CD4-positive, alpha-beta T cell treated with Interleukin-4 for 4 hours (primary cell): Measurements from ENCODE around the gene NENF.

Source experiments
- DNase-seq: peaks from one replicate; pipeline ENCODE4 v3.0.0-alpha.2; 2020

Gene NENF

DNA sequence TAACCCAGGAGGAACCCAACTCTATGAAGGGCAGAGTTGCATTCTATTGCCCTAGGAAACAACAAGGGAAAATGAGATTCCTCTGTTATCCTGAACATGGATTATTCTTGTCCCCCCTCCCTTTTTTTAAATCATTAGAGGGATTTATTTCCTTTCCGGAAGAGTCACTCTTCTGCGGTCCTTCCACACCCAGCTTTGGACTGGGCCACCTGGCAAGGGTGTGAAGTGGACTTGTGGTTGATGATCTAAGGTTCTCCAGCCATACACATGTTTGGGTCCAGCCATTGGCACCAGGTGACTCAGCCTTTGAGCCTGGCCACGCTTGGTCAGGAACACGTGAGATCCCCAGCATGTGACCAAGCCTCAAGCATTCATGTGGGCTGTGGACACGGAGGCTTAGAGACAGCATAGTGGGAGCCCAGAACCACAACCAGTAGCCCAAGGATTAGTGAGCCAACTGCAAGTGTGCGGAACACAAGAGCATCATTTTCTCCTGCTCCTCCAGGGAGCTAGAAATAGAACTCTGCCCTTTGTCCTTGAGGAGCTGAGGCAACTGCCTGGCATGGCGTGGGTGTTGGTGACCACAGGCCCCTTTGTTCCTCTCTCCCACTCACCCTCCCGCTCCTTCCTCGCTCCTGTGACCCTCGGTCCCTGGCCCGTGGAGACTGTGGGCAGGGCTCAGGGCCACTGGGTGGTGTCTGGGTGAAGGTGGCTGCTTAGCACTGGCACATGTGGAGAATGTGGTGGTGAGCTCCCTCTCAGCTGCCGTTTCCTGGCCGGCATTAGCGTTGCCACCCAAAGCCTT is 50.1 kb downstream of the NENF start:
- DNase-seq = no peak

DNA sequence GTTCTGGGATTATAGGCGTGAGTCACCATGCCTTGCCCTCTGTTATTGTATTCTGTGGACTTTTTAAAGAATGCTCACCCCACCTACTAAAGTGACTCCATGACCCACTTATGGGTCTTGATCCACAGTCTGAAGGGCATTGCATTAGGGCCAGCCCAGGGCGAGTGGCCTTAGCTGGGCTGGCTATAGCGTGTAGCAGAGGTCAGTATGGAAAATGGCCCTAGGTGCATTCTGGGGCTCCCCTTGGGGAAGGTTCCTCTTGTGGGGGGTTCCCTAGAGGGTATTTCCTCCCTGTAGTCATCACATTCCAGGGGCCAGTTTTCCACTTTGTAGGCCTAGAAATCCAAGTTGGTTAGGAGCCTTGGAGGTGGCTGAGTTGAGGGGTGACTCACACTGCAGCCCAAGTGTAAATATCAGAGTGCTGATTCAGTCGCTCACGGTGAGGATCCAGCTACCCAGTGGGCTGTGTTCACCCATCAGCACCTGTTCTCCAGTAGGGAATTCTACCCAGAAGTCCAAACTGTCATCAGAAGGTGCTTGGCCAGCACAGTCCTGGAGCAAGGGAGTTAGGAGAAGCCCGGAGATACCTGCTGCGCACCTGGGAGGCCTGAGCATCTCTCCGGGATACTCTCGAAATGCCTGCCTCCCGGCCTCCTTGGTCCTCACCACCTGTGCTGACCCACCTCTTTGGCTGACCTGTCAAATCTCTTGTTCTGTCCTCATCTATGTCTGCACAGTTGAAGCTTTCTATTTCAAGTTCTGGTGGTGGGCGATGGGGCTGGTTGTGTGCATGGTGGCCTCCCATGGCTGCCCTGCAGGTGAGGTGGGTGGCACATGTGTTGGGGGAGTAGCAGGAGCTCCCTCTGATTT is 52.2 kb downstream of the NENF start:
- no peak for DNase-seq

- DNase-seq = no peak
Observed at GRCh38 chr1:212485571-212485912, 52.8 kb downstream of the NENF start.

GRCh38 chr1:212485913-212486618 is 53.3 kb downstream of the NENF start:
- no peak for DNase-seq

GRCh38 chr1:212486619-212486975 is 53.9 kb downstream of the NENF start:
- no peak for DNase-seq

GRCh38 chr1:212487286-212487685 is 54.6 kb downstream of the NENF start:
- DNase-seq = no peak

DNA sequence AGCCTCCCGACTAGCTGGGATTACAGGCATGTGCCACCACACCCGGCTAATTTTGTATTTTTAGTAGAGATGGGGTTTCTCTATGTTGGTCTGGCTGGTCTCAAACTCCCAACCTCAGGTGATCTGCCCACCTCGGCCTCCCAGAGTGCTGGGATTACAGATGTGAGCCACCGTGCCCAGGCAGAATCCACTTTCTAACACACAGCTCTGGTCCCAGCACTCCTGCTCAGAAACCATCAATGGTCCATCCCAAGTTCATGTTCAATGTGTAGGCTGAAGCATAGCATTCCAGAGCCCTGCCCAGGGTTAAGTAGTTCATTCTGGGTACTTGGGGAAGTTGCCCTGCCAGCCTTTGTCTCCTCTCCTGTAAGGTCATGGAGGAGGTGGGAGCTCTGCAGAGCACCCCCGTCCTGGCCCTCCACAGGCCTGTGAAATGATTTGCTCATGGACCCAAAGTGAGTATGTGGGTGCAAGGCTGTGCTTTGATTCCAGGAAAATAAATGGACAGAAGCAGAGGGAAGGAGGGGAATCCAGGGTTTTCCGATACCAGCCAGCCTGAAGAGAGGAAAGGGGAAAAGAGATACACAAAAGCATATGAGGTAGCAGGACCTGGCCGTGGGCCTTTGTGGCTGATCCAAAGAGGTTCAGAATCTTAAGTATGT is 55.2 kb downstream of the NENF start:
- DNase-seq = no peak

DNA sequence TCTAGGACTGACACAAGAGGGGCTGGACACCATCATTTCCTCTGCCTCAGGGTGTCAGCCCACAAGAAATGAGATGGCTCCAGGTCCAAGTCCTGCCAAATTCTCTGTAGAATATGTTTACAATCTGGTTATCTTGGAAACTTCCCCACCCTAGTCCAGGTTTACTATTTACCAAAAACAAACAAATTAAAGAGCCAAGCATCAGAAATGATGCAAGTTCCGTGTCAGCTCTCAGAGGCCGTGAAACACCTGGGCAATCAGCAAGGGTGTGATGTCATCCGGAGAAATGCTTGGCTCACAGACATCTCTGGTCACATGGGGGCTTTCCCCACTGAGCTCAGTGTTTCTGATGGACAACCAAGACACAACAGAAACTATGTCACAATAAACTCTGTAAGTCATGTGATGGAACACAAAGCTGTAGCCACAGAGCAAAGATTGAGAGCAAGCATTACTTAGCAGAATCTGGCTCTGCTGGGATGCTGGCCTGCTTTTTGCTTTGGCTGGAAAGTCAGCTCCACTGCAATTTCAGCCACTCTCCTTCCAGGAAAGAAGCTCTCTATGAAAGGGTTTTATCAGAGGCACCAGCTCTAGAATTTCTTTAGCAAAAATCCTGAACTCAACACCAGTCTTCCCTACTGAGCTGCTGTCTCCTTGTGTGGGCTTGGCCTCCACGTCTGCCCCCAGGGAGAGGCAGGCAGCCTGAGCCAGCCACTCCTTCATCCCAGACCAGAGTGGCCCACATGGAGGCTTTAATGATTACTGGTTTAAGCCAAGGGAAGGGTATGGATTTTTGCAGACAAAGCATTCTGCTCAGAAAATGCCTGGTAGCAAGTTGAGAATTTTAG is 55.9 kb downstream of the NENF start:
- no peak for DNase-seq

- DNase-seq = no peak
Observed at GRCh38 chr1:212489284-212489859, 56.7 kb downstream of the NENF start.

DNA sequence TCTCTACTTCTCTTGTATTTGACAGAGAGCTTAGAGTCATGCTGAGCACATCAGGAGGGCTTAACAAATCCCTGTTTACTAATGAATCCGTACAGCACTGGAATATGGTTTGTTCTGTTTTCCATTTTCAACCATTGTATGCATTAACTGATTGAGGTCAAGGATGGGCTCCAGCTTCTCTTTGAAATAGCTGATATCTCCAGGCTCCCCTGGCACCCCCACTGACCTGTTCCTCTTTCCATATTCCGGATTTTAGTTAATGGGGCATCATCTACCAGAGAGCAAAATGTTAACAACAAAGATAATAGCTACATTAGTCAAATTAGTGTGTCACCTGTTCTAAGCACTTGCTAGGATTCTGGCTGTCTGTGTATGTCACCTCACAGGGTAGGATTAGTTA is 57.6 kb downstream of the NENF start:
- no peak for DNase-seq

DNA sequence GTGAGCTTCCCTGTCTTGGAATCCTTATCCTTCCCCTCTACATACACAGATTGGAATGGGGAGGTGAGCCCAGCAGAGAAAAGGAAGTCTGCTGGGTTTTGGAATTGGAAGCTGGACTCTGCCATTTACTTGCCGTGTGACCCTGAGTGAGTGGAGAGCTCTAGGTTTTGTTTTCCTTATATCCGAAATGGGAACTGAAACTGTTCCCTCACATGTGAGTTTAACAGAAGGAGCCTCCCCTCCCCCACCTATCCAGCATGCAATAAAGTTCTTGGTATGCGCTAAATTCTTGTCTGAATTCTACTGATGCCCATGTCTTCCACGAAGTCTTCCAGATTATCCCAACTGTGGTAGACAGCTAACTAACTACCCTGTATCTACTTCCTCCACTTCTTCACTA is 58.7 kb downstream of the NENF start:
- no peak for DNase-seq
